Measurements from ENCODE around the gene ADCY3. TPM values are rescaled to one million over a fixed set of nuclear protein-coding genes. Genes with fewer than 3 reads are reported as not detected.
A peak's percentile ranks its signal among the peaks of the same experiment; 100 is the strongest.

ADCY3 gene
- total RNA-seq, 3 donors from 2014 or later: 24.9 to 30.4 (median 25.3) TPM

DNA sequence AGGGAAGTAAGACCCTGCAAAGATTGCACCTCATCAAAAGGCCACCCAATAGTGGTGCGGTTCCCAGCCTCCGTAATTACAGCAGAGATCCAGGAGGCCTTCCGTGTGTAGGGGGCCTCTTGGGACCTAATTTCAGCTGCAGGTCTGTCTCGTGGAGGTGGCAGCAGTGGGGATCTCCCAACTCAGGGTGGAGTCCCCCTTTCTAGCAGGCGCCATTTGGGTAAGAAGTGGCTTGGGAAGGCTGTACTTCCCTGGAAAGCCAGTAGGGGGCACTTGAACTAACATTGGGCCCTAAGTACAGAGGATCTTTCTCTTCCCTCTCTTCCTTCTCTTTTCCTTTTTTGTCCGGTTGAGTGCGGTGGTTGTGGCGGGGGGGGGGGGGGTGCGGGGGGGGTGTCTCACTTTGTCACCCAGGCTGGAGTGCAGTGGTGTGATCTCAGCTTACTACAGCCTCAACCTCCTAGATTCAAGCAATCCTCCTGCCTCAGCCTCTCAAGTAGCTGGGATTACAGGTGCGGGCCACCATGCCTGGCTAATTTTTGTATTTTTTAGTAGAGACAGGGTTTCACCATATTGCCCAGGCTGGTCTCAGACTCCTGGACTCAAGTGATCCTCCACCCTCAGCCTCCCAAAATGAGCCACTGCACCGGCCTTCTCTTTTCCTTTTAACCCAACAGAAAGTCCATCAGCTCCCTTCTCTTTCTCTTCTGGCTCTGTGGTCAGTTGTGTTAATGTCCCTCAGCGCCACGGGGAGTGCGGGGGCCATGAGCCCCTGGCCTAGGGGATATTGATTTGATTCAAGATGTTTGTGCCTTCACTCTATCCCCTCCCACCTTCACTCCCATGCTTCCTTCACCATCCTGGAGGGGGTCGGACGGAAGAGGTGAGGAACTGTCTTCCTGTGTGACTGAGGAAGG is 94.8 kb downstream of the ADCY3 start:
- H3K4me1 ChIP-seq (ENCODE audit: low read depth): no peaks in the 10 kb centered on the region
- intact Hi-C loops (cut with DNase I, micrococcal nuclease): loop anchor here (5.0 kb wide), 2 partner anchors 403 to 418 kb away; no protein-coding TSS in a partner anchor
- peak in 1 of 3 donors; percentile 29 for DNase-seq
- H3K36me3 ChIP-seq (ENCODE audit: low read depth): no peaks in the 10 kb centered on the region
- peak; percentile 10 for TF ChIP-seq CTCF (IDR thresholded peaks at IDR 0.05)
- ATAC-seq: no peak
- H3K4me3 ChIP-seq: no peak overlapping the region
- H3K9me3 ChIP-seq: no peaks in the 10 kb centered on the region

DNA sequence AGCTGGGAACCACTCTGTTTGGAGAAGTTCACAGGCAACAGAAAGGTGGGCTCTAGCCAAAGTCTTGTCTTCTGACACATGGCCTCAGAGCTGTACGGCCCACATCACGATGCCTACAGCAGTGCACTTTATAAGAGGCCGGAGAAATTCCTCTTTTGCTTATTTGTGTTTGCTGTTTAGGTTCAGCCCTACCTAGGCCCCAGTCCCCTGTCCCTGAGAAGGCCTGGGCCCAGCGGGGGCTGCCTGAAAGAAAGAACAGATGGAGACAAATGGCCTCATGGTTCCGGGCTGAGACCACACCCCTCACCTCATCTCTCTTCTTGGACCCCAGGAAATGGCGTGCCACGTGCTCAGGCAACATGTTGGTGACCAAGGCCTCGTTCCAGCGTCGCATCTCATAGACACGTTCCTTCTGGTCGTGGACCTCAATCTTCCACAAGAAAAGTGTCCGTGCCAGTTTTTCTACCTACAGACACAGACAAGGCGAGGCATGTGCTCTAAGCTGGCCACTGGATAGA is 95.9 kb downstream of the ADCY3 start:
- no peaks in the 10 kb centered on the region for H3K9me3 ChIP-seq
- intact Hi-C loops (cut with DNase I, micrococcal nuclease): no loop called here
- no peaks in the 10 kb centered on the region for H3K36me3 ChIP-seq (ENCODE audit: low read depth)
- ATAC-seq (no peak), DNase-seq (peak in 1 of 3 donors; percentile 26)
- TF ChIP-seq CTCF (IDR thresholded peaks at IDR 0.05): no peak
- no peak overlapping the region for H3K4me3 ChIP-seq
- H3K4me1 ChIP-seq (ENCODE audit: low read depth): no peaks in the 10 kb centered on the region

GRCh38 chr2:24822049-24822706 is 97.9 kb downstream of the ADCY3 start:
- ATAC-seq: no peak
- peak in 1 of 3 donors; percentile 13 for DNase-seq
- no peak for TF ChIP-seq CTCF (IDR thresholded peaks at IDR 0.05)
- intact Hi-C loops (cut with DNase I, micrococcal nuclease): no loop called here
- no peaks in the 10 kb centered on the region for H3K36me3 ChIP-seq (ENCODE audit: low read depth)
- no peak overlapping the region for H3K4me3 ChIP-seq
- no peaks in the 10 kb centered on the region for H3K9me3 ChIP-seq
- no peaks in the 10 kb centered on the region for H3K4me1 ChIP-seq (ENCODE audit: low read depth)

DNA sequence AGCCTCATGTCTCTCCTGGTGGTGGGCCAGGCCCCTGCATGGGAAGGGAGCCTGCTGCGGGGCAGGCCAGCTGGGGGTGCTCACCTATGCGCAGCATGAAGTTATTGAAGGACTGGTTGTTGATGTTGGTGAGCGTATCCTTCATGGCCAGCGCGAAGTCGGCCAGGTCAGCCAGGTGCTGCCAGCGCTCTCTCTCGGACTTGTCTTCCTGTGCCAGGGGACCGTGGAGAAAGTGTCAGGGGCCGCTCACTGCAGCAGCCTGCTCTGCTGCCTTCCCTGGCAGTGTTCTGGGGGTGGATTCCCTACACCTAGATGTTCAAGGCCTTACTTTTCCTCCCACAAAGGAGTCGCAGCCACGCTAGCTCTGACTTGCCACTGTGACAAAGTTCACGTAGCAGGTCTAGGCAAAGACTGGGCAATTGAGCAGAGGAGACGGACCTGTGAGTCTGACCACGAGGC is 98.6 kb downstream of the ADCY3 start:
- peak in 1 of 3 donors; percentile 19 for DNase-seq
- TF ChIP-seq CTCF (IDR thresholded peaks at IDR 0.05): no peak
- intact Hi-C loops (cut with DNase I, micrococcal nuclease): no loop called here
- H3K36me3 ChIP-seq (ENCODE audit: low read depth): no peaks in the 10 kb centered on the region
- H3K4me1 ChIP-seq (ENCODE audit: low read depth): no peaks in the 10 kb centered on the region
- ATAC-seq: no peak
- H3K9me3 ChIP-seq: no peaks in the 10 kb centered on the region
- no peak overlapping the region for H3K4me3 ChIP-seq

DNA sequence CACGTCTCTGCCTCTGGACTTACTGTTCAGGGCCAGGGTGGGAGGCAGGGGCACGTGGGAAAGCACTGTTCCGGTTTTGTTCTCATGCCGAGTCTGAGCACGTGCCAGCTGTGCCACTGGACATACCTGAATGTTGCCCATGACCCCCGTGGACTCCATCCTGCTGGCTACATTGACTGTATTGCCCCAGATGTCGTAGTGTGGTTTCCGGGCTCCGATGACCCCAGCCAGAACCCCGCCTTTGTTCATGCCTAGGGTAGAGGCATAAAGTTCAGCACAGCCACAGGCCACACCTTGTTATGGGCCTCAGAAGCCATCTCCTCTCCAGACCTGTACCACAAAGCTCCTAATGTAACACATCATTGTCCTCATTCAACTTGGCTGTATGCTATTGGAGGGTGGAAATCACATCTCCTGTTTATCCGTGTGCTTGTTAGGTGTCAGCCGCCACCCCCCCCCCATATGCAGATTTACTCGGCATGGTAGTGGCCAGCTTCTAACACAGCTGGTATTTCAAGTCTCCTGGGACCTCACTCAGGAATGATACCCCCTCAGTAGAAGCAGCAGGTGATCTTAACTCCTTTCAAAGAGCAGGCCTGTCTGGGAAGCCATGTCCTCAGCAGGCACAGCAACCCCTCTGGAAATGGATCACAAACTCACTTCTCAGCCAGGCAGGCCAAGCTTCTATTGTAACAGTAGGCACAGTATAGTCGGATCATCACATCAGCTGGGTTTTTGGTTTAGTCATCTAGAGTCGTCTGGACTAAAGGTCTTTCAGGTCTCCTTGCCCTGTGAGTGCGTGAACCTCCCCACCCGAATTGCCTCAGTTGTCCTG is 99.2 kb downstream of the ADCY3 start:
- no peaks in the 10 kb centered on the region for H3K9me3 ChIP-seq
- intact Hi-C loops (cut with DNase I, micrococcal nuclease): no loop called here
- no peak for DNase-seq
- TF ChIP-seq CTCF (IDR thresholded peaks at IDR 0.05): no peak
- no peak for ATAC-seq
- no peaks in the 10 kb centered on the region for H3K4me1 ChIP-seq (ENCODE audit: low read depth)
- no peak overlapping the region for H3K4me3 ChIP-seq
- H3K36me3 ChIP-seq (ENCODE audit: low read depth): no peaks in the 10 kb centered on the region
